RCC 7860 (cell line): ENCODE results near the gene NUCB2.
"Not testable (repeated sequence)": the region's sequence is repeated elsewhere in the genome, so short reads cannot be mapped to it uniquely, and the experiment has no call there.

ENCODE experiments used
- DNase-seq: peaks from one replicate; pipeline ENCODE4 v3.0.0-alpha.2; 2015; ENCODE audit warnings: low spot score
- FAIRE-seq: peaks from 2 replicates; lab custom pipeline; 2012; peaks lifted over from hg19 to GRCh38; lab: Jason Lieb, UNC

Gene NUCB2

DNA sequence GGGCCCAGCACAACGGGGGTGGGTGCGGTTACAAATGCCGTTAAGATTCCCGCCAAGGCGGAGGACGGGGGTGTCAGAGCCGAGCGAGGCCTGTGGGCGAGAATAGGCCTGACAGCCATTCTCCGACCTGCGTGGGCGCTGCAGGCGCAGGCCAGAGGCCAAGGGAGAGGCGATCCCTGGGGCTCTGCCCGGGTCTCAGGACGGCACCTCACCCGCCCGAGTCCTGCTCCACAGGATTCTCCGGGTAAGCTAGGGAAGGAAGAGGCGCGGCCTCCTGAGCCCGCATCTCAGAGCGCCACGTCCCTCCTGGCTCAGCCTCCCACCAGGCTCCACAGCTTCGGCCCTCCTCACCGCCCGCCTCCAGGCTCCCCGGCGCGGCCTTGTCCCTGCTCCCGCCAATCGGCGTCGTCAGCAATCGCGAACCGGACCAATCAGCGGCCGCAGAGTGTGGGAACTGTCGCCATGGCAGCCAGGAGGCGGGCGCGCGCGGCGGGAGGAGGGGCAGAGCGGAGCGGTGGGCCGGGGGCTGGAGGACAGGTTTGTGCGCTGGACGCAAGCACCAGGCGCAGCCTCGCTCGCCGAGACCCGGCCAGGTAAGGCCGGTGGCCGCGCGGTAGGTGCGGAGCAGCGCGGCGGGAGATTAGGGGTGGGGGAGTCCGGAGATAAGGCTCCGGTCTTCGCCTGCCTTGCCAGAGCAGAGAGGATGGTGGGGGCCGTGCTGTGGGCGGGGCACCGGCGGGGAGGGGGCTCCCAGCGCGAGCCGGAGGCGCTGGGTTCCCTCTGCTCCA, at the start of gene NUCB2:
NUCB2 (plus strand) TSS at position 504 of the 788 bp plus-strand sequence. CDS start 18,585 bp downstream, outside the sequence.
- DNase-seq (peak; percentile 85), FAIRE-seq (peak; percentile 48)

DNA sequence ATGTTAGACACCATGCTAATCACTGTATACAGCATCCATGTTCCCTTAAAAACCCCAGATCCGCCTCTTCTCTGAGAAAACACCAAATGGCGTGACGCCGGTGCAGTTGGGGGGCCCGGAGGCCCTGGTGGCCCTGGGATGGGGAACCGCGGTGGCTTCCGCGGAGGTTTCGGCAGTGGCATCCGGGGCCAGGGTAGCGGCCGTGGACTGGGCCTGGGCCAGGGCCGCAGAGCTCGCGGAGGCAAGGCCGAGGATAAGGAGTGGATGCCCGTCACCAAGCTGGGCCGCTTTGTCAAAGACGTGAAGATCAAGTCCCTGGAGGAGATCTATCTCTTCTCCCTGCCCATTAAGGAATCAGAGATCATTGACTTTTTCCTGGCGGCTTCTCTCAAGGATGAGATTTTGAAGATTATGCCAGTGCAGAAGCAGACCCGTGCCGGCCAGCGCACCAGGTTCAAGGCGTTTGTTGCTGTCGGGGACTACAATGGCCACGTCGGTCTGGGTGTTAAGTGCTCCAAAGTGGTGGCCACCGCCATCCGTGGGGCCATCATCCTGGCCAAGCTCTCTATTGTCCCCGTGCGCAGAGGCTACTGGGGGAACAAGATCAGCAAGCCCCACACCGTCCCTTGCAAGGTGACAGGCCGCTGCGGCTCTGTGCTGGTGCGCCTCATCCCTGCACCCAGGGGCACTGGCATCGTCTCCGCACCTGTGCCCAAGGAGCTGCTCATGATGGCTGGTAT, 48.2 kb upstream of the NUCB2 start:
- FAIRE-seq, DNase-seq: not testable (repeated sequence)

DNA sequence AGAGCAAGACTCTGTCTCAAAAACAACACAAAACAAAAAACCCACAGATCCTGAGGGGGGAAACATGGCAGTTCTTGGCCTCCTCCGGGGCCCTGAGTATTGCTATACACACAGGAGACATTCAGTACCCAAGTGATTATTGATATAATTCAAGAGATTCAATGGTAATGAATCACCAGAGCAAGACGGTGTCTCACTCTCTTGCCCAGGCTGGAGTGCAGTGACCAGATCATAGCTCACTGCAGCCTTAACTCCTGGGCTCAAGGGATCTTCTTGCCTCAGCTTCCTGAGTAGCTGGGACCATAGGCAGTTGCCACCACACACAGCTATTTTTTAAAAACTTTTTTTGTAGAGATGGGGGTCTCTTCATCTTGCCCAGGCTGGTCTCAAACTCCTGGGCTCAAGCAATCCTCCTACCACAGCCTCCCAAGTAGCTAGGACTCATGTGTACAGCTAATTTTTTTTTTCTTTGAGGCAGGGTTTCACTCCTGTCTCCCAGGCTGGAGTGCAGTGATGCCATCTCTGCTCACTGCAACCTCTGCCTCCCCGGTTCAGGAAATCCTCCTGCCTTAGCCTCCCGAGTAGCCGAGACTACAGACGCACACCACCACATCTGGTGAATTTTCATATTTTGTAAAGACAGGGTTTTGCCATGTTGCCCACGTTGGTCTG, 46.9 kb upstream of the NUCB2 start:
- DNase-seq = no peak
- FAIRE-seq = no peak

DNA sequence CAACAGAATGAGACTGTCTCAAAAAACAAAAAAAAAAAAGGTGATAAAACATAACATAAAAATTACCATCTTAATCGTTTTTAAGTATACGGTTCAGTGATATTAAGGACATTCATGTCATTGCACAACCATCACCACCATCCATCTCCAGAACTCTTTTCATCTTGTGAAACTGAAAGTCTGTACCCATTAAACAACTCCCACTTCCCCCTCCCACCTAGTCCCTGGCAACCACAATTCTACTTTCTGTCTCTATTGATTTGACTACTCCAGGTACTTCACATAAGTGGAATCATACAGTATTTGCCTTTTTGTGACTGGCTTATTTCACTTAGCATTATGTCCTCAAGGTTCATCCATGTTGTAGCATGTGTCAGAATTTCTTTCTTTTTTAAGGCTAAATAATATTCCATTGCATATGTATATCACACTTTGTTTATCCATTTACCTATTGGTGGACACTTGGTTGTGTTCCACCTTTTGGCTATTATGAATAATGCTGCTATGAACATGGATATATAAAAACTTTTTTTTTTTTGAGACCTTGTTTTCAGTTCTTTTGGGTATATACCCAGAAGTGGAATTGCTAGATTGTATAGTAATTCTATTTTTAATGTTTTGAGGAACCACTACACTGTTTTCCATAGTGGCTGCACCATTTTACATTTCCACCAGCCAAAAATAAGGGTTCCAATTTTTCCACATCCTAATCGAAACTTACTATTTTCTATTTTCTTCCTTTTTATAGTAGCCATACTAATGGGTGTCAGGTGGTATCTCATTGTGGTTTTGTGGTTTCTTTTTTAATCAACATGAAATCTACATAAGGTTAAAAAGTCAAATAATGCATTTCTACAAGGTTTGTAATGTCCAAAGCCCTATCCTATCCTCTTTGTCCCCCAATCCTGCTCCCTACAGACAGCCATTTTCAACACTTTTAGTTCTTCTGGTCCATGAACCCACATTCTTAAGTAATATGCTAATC, 45.4 kb upstream of the NUCB2 start:
- no peak for FAIRE-seq
- no peak for DNase-seq

DNA sequence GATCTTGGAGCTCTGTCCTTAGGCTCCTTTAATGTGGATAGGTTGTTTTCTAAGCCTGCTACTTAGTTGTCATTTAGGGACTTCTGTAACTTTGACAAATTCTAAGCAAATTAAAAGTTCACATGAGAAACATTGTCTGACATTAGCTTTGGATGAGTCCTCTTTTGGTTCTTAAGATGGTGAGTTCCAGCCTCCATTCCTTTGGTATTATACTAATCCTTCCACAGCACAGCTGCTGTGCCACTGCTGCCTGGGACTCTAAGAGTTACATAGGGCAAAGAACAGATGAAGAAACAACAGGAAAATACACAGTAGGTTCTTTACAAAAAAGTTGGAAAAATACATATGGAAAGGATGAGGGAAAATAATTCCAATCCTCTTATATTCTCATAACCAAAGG, 43.4 kb upstream of the NUCB2 start:
- no peak for FAIRE-seq
- DNase-seq = no peak

DNA sequence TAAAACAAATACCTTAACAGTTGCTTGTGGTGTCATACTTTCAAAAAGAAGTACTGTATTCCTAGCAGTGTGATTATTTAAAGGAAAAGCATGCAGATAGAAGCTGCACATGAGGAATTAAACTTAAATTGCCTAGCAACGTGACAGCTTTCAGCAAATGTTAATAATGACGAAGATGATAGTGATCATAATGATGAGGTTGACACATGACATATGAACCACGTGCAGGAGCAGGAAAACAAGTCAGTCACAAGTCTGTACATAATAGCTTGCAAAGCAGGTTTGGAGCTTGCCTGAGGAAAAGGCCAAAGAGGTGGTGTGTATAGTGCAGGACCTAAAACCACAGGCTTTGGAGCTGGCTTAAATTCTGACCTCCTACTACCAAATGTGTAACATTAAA, 38.2 kb upstream of the NUCB2 start:
- DNase-seq (no peak), FAIRE-seq (no peak)

DNA sequence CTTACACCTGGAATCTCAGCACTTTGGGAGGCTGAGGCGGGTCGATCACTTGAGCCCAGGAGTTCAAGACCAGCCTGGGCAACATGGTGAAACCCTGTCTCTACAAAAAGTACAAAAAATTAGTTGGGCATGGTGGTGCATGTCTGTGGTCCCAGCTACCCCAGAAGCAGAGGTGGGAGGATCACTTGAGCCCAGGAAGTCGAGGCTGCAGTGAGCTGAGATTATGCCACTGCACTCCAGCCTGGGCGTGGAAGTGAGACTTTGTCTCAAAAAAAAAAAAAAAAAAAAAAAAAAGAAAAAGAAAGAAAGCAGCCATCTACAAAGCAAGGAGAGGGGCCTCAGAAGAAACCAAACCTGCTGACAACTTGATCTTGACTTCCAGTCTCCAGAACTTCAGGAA, 36.6 kb upstream of the NUCB2 start:
- DNase-seq, FAIRE-seq: not testable (repeated sequence)

DNA sequence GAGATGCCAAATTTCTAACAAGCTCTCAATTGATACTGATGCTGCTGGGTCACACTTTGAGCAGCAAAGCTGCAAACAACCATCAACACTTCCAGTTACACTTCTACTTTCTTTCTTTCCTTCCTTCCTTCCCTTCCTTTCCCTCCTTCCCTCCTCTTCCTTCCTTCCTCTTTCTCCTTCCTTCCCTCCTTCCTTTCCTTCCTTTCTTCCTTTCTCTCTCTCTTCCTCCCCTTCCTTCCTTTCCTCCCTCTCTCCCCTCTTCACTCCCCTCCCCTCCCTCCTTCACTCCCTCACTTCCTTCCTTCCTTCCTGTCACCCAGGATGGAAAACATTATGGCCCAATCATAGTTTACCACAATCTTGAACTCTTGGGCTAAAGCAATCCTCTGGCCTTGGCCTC, 35.8 kb upstream of the NUCB2 start:
- DNase-seq = no peak
- FAIRE-seq = no peak

DNA sequence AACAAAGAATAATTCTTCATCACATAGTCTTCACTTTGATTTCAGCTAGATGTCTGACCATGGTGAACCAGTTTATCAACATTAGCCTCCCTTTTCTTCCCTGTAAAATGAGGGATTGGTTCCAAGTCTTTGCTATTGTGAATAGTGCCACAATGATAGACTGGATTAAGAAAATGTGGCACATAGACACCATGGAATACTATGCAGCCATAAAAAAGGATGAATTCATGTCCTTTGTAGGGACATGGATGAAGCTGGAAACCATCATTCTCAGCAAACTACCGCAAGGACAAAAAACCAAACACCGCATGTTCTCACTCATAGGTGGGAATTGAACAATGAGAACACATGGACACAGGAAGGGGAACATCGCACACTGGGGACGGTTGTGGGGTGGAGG, 33.6 kb upstream of the NUCB2 start:
- not testable (repeated sequence) for FAIRE-seq, DNase-seq

DNA sequence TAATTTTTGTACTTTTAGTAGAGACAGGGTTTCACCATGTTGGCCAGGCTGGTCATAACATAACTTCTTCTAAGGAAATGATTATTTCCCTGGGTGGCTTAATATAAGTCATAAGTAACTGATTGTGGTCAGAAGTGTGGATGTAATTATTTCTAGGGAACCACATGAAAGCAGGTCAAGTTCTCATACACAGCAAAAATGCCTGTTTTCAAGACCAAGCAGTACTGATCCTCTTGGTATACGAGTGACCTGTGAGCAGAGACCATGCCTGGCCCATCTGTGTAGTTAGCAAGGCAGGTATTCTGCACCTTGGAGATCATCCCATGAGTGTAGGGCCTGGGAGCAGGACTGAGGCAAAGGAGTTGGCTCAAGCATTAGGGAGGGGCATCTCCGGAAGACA, 32.5 kb upstream of the NUCB2 start:
- FAIRE-seq (no peak), DNase-seq (no peak)

DNA sequence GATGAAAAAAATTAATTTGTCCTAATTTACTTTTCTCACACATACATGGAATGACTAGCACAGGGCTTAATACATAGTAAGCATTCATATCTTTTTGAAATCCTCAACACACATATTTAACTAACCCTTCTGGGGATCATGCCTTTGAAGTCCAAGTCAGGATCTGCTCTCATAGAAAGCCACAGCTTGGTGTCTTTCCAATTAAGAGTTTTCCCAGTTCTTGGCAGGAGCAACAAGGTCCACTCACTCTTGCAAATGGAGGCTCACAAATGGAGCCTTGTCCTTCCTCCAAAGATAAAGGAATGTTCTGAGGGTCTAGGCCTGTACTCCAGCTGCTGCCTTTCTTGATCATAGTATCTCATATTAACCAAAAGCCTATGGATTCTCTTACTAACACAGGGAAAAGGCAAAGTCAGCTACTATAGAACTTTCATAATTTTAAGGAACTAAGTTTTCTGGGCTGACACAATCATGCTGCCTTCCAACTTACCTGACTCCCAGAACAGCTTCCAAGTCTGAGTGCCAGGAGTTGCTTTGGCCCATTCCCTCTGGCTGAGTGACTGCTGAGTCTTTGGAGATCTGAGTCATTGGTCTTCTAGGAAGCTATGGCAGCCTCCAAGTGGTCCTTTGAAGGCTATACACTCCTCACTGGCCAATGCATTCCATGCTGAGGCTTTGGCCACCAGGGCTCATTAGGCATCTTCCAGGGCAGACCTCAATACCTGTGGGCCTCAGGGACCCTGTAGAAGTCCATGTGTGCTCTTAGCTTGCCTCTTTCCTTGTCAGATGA, 25.8 kb upstream of the NUCB2 start:
- DNase-seq (no peak), FAIRE-seq (no peak)

DNA sequence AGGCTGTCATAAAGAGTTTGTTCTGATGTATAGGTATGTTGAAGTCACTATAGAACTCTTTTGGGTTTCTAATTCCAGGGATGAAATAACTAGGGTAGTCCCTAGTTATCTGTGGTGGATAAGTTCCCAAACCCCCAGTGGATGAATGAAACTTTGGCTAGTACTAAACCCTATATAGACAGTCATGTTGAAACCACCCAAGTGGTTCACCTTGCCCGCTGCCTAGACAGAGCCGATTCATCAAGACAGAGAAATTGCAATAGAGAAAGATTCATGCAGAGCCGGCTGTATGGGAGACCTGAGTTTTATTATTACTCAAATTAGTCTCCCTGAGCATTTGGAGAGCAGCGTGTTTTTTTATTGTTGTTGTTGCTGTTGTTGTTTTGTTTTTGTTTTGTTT, 23.8 kb upstream of the NUCB2 start:
- FAIRE-seq (no peak), DNase-seq (no peak)

DNA sequence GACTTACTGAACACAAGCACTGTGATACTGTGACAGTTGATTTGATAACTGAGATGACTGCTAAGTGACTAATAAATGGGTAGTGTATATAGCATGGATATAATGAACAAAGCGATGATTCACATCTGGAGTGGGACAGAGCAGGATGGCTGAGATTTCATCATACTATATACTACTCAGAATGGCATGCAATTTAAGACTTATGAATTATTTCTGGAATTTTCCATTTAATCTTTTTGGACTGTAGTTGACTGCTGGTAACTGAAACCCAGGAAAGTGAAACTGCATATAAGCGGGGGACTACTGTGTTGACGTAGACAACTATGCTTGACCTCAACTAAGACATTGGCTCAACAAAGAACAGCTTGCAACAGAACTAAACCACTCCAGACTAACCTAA, 20.0 kb upstream of the NUCB2 start:
- peak; percentile 75 for FAIRE-seq
- peak; percentile 86 for DNase-seq

DNA sequence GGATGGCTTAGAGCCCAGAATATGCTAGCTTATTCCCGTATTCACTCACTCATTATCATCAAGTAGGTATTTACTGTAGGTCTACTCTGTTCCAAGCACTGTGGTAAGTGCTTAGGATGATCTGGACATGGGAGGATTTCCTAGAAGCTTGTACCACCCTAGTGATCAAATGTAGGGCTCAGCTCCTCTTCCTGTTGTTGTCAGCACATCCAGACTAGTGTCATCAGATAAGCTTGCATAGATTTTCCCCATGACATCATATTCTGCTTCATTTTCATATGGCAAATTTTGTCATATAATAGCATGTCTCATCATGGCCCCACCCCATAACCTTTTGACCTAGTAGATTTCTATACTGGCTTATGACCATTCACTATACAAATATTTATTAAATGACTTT, 19.3 kb upstream of the NUCB2 start:
- DNase-seq (peak; percentile 24), FAIRE-seq (no peak)

DNA sequence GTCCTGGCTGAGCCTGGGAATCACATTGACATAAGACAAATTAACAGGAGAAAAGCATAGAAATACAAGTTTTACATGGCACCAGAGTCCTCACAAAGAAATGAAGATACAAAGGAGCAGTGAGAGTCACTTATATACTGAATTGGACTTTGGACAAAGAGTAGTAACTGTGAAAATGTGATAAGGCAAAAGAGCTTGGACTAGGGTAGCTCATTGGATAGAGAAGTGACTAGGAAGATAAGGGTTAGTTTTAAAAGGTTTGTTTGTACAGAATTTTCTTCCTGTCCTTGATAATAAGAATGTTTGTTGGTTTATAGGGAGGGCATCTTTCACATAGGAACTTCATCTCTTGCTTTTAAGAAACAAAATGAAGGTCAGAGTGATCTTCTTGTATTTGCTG, 17.9 kb upstream of the NUCB2 start:
- DNase-seq (no peak), FAIRE-seq (no peak)

DNA sequence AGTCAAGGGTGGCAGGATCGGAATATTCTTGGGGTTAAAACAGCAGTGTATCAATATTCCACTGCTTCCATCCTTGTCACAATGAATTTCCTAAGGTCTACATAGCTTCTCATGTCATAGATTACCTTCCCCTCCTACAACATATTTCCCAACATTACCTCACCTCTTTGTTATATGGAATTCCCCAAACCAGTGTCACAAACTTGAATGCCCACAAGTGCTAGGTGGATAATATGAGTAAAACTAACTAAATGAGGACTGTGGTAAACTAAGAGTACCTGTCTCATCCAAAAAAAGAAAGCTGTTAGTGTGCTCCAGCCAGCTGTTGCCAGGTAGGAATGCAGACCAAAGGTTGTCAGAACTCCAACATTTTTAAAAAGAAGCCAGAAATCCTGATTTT, 17.0 kb upstream of the NUCB2 start:
- FAIRE-seq = no peak
- DNase-seq = peak; percentile 38

DNA sequence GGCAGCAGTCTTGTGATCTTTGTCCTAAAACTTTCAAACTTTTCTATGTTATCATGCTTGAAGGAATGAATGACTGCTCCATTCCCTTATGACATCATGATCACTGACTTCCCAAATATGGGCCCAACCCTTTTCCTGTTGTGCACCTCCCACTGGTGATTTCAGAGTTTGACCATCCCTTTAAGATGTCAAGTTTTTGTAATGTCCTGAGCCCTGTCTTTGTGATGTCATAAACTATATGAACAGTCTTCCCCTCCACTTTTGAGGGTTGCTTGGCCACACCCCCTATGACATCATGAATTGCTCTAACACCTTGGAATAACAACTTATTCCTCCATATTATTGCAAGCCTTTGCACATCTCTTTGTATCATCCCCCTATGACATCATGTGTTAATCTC, 16.5 kb upstream of the NUCB2 start:
- no peak for FAIRE-seq
- no peak for DNase-seq

DNA sequence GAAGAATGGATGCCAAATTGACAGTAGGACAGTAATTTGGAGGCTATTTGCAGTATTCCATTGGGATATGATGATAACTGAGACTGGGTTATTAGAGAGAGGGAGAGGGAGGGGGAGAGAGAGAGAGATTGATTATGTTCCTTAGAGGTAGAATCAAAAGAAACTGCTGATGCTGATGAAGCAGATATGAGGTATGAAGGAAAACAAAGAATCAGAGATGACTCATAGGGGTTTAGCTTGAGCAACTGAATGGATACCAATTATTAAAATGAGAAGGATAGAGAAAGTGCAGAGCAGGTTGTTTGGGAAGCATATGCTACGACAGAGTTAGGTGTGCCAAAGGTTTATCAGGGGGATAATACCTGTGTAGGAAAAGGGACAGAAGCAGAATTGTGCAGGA, 12.8 kb upstream of the NUCB2 start:
- peak; percentile 31 for DNase-seq
- no peak for FAIRE-seq

DNA sequence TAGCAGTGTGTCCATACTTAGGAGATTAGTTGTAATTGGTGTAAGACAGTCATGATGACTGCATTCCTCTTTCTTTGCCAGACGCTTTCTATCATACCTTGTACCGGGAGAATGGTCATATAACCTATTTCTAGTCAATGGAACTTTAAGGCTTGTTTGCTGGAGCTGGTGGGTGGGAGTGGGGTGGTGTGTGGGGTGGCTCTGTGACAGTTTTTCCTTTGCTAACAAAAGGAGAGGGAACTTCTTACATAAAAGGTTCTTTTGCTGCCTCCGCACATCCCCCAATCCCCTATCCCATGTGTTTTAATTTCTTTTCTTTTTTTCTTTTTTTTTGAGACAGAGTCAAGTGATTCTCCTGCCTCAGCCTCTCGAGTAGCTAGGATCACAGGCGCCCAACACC, 9.8 kb upstream of the NUCB2 start:
- DNase-seq (no peak), FAIRE-seq (no peak)

DNA sequence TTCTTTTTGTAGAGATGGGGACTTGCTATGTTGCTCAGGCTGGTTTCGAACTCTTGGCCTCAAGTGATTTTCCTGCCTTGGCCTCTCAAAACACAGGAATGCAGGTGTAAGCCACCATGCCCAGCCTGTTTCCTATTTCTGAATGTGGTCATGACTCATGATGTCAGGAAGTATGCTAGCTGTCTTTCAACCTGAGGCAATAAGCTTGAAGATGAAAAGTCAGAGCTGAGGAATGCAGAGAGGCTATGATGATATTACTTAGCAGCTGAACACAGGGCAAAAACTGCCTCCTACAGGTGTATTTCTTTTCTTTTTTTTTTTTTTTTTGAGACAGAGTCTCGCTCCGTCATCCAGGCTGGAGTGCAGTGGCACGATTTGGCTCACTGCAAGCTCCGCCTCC, 9.0 kb upstream of the NUCB2 start:
- DNase-seq = peak; percentile 93
- peak; percentile 82 for FAIRE-seq
